Measurements from ENCODE around the gene TSPAN15.
"Not testable (repeated sequence)": the region's sequence is repeated elsewhere in the genome, so short reads cannot be mapped to it uniquely, and the experiment has no call there.

The TSPAN15 gene

GRCh38 chr10:69486922-69487730, 35.9 kb downstream of the TSPAN15 start:
- DNase-seq (ENCODE audit: low read depth, low spot score), result peak; percentile 29

GRCh38 chr10:69488149-69488844, 37.0 kb downstream of the TSPAN15 start:
- DNase-seq (ENCODE audit: low read depth, low spot score), result not testable (repeated sequence)

DNA sequence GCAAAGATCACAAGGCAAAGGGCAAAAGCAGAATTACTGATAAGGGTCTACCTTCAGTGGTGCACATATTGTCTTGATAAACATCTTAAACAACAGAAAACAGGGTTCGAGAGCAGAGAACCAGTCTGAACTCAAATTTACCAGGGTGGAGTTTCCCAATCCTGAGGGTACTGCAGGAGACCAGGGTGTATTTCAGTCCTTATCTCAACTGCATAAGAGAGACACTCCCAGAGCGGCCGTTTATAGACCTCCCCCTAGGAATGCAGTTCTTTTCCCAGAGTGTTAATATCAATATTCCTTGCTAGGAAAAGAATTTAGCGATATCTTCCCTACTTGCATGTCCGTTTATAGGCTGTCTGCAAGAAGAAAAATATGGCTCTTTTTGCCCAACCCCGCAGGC, 37.6 kb downstream of the TSPAN15 start:
- not testable (repeated sequence) for DNase-seq (ENCODE audit: low read depth, low spot score)

DNA sequence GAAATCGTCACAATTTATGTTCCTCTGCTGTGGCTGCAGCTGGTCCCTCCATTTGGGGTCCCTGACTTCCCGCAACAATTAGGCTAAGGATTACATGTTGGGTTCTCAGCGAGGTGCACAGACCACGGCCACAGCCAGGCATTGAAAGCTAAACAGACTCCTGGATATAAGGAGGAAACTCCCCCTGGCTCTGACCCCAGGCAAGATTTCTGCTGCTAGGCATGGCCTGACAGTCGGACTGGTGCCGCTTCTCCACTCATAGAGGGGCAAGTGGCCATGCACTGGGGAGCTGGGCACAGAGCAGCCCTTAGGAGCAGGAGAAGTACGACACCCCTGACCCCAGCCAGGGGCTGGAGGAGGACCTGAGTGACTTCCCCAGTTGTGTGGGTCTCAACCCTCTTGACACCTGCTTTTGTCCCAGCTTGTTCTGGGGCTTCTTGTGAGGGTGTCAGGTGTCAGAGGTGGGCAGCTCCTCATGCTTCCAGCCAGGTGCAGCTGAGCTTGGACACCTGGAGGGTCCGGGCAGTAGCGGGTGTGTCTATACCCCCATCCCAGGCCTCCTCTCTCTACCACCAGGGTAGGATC, 38.3 kb downstream of the TSPAN15 start:
- no peak for DNase-seq (ENCODE audit: low read depth, low spot score)

DNA sequence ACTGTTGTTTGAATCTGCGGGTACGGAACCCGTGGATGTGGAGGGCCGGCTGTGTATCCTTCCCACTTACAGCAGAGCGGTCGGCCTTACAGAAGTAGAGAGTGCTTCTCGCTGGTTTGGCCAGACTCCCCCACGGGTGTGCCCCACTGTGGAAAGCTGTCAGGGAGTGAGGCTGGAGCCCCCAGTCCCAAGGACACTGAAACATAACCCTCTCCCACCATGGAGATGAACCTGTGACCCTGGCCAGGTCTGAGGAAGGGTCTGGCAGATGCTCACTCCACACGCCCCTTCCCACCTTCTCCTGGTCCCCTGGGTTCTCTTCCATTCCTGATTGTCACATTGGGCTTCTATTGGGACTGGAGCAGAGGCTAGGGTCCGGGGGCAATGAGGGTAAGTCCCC, 39.6 kb downstream of the TSPAN15 start:
- DNase-seq (ENCODE audit: low read depth, low spot score), result no peak

DNA sequence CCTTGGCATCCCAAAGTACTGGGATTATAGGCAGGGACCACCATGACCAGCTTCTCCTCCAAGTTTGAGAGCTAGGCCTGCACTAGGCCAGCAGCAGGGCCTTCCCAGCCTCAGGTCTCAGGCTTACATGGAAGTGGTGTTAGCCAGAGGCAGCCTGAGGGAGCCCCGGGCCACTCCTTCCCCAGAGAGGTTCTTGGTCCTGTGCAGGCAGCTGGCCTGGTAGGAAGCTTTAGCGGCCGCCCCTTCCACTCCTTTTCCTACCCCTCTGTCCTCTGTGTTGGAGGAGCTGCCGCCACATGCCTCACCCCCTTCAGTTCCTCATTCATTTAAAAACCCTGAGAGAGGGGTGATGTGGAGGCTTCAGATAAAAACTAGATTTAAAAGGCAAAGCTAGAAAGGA, 40.3 kb downstream of the TSPAN15 start:
- DNase-seq (ENCODE audit: low read depth, low spot score), result no peak

- DNase-seq (ENCODE audit: low read depth, low spot score), result no peak
Observed at GRCh38 chr10:69492091-69492745, 41.0 kb downstream of the TSPAN15 start.

DNA sequence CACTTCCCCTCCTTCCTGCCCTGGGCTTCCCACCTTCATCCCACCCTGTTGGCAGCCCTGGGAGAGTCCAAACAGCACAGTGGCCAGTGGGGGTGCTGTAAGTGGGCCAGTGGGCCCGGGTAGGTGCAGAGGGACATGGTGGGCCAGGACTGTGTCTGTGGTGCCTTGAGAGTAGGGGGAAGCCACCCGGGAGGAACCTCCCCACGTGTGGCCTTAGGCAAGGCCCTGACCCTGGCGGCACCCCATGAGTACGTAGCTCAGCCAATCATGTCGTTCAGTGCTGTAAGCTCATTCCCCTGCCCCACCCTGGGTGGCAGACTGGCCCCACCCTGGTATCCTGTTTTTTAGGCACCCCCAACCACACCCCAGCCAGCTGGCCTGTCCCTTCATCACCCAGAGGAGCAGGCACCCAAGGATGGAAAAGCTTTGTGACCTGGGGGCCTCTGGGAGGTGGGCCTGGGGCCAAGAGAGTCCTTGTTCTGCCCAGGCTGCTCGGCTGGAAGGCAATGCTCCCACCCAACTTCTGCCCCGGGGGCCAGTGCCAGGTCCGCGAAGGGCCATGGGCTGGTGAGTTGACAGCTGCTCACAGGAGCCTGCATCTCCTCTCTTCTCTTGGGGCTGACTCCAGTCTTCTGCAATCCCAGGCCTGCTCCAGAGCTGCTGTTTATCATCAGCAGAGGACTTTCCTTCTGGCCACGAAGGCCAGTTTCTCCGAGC, 41.6 kb downstream of the TSPAN15 start:
- DNase-seq (ENCODE audit: low read depth, low spot score), result no peak

DNA sequence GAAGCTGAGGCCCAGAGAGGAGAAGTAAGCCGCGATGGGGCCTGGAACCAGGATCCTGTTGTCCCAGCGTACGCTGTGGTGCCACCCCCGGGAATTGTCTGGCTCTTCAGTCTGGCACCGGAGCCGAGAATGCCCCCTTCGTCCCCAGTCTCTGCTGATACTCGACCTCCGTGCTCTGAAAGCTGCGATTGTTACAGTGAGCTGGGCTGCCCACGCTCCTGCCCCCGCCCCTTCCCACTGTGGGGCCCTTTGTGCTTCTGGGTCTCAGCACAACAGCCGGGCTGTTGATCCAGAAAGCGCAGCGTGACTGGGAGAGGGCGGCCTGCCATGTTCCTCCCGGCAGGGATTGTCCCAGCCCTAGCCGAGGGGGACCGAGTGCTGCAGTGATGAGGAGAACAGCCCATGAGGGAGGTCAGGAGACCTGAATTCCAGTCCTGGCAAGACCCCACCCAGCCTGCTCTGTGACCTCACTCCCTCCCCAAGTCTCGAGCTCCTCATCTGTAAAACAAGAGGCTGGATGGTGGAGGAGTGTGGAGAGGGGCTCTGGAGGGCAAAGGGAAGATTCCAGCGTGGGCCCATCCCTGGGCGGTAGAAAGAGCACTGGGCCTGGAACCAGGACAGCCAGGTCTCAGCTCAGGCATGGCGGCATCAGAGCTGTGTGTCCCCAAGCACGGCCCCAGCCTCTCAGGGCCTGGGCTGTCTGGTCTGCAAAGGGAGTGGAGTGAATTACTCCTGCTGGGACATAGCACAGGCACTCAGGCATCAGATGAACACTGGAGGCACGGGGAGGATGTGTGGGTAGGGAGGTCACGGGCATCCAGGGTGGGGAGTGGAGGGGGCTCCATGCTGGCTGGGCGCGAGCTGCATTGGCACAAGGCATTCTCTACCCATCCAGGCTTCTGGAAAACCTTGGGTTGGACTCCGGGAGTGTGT, 43.6 kb downstream of the TSPAN15 start:
- no peak for DNase-seq (ENCODE audit: low read depth, low spot score)

DNA sequence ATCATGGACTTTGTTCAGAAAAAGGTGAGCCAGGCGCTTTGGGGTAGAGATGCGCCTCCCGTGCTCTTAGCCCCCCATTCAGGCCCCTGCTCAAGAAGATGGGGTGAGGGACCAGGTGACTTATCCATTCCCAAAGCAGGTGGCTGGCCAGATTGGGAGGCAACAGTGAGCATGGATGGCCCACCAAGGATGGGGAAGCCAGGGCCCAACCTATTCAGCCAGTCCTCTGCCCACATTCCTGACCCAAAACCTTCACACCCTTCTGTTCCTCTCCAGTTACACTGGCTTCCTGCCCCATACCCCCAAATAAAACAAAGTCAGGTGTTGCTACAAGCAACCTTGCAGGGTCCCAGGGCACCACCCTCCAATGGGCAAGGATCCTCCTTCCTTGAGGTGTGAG, 44.4 kb downstream of the TSPAN15 start:
- no peak for DNase-seq (ENCODE audit: low read depth, low spot score)

DNA sequence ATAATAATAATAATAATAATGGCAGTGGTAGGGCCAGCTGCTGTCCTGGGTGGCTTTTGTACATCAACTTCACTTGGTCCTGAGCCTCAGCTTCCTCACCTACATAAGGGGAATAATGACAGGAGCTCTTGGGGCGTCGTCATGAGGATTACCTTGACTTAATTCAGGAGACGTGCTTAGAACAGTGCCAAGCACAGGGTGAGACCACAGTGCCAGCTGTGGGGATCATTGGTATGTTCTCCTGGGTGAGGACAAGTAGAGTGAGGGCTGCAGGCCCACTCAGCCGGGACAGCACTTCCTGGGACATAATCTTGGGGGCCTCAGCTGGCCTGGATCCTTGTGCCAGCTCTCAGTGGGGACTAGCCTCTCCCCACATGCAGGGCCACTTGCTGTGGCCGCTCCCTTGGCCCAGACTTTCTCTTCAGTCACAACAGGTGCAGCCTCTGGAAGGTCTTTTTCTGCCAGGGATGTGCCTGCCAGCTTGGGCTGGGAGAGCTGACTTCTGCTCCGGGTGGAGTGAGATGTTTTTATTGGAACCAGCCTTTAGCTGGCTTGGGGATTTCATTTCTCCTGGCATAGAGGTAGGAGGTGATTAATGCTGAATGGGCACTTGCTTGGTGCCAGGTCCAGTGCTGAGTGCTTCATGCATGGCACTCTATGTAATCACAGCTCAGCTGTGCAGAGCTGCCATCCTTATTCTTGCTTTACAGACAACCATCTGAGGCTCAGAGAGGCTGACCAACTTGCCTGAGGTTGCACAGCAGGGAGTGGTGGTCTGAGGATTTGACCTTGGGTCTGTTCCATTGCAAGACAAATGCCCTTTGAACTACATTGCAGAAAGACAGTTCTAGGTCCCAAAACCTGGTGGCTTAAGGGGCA, 45.3 kb downstream of the TSPAN15 start:
- DNase-seq (ENCODE audit: low read depth, low spot score), result no peak

- DNase-seq (ENCODE audit: low read depth, low spot score), result no peak
Observed at GRCh38 chr10:69497231-69497561, 45.9 kb downstream of the TSPAN15 start.

DNA sequence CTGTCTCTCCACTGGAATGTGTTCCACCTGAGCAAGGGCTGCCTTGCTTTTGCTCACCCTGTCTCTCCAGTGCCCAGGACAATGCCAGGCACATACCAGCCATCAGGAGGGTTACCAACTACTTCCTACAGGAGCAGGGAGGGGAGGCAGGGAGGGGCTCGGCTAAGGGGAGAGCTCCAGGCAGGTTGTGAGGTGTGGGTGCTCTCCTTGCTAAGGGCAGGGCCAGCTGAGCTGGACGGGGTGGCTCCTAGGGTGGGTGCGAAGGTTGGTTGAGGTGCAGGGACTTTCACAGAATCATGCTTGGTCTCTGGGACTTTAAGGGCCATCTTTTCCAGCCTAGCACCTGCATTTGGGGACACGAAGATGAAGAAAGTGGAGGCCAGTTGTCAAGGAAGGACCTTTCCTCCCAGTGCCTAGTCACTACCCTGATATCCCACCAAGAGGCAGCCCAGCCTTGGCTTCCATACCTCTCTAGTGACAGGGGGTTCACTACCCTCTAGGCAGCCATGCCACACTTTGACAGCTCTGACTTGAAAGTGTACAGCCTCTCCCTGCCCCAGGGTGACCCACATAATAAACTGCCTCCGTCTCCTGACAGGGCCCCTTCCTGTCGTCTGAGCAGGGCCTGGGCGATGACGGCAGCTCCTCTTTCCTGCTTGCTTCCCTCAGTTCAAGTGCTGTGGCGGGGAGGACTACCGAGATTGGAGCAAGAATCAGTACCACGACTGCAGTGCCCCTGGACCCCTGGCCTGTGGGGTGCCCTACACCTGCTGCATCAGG, 46.5 kb downstream of the TSPAN15 start:
- no peak for DNase-seq (ENCODE audit: low read depth, low spot score)

- DNase-seq (ENCODE audit: low read depth, low spot score), result peak; percentile 46
Observed at GRCh38 chr10:69498711-69499471, 47.6 kb downstream of the TSPAN15 start.

- no peak for DNase-seq (ENCODE audit: low read depth, low spot score)
Observed at GRCh38 chr10:69499726-69500689, 48.7 kb downstream of the TSPAN15 start.

- no peak for DNase-seq (ENCODE audit: low read depth, low spot score)
Observed at GRCh38 chr10:69500864-69501468, 49.7 kb downstream of the TSPAN15 start.
